Suppressor macrophage treated with lipopolysaccharide for 1 hour (primary cell): ENCODE data around the gene CDYL2.

ENCODE experiments used
- DNase-seq, 3 donors: peaks; one replicate each; pipeline ENCODE4 v3.0.0-alpha.2; 2020 to 2022

CDYL2 gene

DNA sequence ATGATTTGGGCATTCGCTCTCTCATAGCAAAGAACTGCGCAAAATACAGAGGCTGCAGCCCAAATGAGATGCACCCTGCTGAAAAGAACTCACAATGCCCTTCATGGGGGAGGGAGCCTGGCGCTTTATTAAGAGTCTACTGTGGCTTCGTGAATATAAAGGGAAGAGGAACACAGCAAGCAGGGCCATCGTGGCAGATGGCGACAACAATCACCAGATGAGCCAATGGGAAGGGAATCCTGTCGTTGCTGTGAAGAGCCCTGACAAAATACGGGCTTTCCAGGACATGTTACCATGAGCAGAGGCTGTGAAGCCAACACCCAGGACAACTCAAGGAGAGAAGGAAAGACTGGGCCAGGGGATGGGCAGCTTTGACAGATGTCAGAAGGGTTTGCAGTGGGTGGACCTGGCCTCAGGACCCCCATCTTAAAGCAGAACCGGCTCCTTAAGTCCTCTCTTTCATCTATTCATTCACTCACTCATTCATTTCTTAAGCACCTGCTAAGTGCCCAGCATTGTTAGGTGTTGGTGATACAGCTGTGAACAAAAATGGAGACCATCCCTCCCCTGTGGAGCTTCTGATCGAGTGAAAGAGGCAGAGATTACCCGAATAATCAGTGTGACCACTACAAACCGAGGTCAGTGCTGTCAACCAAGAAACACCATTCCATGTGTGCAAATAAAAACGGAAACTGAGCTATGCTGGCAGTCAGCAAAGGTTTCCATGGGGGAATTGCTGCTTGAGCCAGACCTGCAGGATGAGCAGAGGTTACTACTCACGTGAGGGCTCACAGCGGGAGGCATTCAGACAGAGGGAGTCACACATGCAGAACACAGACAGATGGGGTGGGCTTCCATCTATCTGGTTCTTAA is 137.8 kb downstream of the CDYL2 start:
- no peak for DNase-seq

DNA sequence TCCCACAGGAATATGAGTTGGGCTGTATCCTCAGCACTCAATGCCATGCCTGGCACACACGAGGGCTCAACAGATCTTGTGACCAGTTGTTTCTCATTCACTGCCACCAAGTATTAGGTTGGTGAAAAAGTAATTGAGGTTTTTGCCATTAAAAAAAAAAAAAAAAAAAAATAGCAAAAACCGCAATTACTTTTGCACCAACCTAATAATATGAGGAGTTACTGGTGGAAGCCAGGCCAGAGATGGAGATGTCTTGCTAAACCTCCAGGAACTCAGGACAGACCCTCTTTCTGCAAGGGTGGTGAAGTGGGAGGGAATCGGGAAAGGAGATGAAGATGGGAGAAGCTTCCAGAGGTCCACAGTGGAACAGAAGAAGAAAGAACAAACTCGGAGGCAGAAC is 139.0 kb downstream of the CDYL2 start:
- DNase-seq, result no peak

DNA sequence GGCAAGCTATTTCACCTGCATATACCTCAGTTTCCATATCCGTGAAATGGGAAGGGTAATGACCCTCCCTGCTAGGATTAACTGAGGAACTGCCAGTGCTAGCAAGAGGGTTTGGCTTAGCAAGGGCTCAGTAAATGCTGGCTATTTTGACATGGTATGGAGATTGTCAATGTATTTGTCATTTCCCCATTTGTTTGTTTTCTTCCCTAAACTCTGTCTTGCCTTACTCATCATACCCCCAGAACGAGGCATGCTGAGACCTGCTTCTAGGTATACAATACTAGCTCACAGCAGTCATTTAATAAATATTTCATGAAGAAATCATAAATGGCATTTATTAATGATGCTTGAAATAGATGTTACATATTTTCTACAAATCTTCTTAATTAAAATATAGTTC is 139.6 kb downstream of the CDYL2 start:
- DNase-seq, result peak in 1 of 3 donors; percentile 44

DNA sequence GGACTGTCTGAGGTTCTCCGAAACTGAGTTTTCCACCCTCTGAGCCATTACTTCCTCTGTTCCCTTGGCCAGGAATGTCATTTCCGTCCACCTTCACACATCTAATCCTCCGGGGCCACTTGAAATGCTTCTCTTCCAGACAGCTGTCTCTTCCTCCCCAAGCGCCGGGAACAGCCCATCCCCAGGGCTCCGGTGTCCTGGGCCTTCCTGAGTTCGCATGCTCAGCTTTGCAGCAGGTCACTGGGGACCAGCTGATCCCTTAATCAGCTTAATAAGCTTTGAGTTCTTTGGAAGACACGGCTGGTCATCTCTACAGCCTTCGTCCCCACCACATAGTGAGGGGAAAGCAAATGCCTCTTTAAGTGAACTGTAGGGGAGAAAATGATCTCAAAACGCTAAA is 140.2 kb downstream of the CDYL2 start:
- DNase-seq, result no peak

DNA sequence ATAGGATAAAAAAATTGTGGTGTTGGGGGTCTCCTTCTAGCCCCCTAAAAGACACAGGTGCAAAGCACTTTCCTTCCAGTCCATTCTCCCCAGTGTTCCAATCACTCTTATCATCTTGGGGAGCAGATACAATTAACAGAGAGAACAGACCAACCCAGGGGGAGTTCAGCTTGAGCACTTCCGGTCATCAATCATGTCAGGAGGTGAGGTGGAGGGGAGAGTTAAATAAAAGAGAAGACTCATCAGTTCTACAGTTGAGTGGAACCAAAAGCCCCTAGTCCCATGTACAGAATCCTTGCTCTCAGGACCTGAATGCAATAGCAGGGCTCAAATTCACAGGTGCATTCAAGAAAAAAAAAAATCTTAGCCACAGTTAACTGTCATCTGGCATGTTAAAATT is 141.3 kb downstream of the CDYL2 start:
- no peak for DNase-seq

DNA sequence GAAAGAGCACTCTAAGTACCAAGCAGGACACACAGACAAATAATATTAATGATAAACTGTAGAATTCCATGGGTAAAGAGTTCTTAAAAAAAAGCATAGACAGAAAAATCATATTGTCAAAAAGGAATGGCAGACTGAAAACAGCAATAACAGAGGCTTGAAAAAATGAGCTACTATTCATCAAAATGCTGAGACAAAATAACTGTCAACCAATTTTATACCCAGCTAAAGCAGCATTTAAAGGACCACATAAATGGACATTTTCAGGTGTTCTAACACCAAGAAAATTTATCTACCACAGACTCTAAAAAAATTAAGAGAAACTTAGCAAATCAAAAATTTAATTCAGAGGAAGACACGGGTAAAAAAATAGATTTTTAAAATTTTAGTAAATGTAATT is 144.5 kb downstream of the CDYL2 start:
- no peak for DNase-seq

DNA sequence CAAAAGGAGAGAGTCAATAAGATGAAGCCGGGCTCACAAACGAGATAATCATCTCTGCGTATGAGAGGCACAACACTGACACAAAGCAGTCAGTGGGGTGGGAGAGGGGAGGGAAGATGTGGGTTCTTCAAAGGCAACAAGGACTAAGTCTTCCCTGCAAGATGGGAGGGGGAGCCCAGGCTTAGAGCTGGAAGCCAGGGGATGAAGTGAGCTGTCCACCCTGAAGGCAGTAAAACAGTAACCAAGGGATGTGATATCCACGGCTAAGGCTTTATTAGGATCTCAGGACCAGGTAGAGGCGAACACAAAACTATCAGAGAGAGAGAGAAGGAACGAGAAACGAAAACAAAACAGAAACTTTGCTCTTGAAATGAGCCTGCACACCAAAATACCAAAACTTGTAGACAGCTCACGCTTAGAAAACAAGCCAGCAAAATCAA is 147.7 kb downstream of the CDYL2 start:
- DNase-seq, result no peak

DNA sequence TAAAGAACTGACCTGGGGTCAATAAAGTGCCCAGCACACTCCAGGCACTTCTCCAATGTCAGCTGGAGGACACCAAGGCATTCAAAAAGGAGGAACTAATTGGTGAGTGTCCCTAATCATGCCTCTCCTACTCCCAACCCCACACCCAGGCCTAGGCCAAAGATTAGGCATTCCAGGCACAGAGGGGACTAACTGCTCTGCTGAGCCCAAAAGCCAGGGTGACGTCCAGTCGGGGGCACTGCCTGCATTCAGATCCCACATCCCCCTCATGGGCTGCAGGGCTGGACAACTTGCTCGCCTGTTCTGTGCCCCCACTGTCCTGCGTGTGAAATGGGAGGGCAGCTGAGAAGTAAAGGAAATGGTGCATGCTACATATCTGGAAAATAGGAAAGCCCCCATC is 148.2 kb downstream of the CDYL2 start:
- DNase-seq, result no peak

DNA sequence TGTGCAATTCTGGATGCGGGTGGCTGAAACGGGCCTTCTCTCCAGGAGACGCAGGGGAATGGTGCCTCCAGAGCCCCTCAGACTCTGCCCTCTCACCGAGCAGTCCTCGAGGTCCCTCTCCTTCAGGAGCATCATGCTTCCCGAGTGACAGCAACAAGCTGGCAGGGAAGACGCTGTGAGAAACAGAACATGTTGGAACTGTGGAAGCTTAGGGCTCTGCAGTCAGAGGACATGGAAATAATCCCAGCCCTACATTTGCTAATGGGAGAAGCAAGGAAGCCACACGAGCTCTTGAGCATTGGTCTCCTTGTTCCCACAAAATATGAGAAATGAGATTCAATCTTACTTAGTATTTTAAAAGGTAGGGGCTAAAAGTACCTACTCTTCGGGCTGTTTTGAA is 148.6 kb downstream of the CDYL2 start:
- no peak for DNase-seq

DNA sequence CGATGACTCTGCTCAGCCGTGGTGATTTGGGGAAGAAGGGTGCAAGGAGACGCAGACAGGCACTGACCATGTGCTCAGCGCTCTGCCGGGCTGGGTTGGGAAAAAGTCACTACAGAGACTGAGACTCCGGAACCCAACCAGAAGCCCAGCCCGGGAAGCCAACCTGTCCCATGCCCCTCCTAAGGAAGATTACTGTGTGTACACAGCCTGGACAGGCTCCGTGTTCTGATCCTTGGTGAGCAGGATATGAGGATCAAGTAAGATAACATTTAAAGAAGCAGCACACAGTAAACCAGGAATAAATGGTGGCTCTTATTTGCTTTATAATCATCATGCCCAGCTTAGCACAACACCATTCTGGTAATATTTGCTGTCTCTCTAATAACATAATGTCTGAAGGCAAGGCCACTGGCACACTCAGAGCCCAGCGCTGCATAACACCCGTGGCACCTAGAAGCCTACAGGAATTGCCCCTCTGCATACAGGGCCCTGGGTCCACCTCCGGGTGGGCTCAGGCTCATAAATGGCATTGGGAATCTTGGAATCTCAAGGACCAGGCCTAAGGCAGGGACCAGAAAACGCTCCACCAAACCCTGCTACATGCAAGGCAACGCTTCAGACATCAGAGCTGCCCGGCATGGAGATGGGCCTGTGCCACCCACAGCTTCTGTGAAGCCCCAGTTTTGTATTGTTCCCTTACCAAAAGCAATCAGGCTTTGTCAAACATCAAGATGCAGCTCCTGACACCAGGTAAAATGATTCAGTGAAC is 150.1 kb downstream of the CDYL2 start:
- no peak for DNase-seq

DNA sequence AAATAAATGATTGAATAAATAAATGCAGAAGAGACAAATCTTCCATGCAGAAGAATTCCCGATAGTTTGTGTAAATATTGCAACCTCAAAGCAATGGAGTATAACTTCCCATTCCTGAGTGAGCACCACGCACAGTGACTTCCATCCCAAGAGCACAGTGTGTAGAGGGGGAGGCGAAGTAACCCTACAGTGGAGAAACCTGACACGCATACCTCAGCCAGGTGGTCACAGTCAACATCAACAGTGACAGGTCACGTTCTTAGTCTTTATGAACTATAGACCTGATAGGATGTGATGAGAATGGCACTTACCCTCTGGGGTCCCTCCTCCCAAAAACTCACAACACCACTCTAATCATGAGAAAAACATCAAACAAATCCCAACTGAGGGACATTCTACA is 152.0 kb downstream of the CDYL2 start:
- no peak for DNase-seq

DNA sequence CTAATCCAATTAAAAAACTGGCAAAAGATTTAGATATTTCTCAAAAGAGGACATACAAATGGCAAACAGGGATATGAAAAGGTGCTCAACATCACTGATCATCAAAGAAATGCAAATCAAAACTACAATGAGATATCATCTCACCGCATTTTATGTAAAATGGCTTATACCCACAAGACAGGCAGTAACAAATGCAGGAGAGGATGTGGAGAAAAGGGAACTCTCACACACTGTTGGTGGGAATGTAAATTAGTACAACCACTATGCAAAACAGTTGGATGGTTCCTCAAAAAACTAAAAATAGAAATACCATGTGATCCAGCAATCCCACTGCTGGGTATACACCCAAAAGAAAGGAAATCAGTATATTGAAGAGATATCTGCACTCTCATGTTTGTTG is 154.1 kb downstream of the CDYL2 start:
- peak; percentile 50 to 78 (median 69) for DNase-seq

DNA sequence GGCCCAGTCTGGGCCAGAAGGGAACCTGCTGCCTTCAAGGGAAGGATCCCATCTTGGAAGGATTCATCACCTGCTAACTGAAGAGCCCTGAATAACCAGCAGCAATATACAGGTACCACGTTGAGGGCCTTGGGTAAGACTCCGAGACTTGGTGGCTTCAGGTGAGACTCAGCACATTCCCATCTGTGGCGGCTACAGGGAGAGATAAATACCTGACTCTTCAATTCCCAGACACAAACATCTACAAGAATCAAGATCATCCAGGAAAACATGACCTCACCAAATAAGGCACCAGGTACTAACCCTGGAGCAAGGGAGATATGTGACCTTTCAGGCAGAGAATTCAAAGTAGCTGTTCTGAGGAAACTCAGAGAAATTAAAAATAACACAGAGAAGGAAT is 164.1 kb downstream of the CDYL2 start:
- DNase-seq, result no peak

DNA sequence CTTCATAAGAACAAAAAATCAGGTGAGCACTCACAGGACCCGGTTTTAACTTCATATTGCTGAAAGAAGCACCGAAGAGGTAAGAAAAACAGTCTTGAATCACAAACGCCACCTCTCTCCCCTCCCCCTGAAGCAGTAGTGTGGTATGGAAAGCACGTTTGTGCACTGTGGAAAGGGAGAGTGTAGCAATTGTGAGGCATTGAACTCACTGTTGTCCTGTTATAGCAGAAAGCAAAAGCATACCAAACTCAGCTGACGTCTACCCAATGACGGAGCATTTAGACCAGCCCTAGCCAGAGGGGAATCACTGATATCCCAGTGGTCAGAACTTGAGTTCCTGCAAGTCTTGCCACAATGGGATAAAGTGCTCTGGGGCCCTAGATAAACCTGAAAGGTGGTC is 164.8 kb downstream of the CDYL2 start:
- DNase-seq, result no peak

DNA sequence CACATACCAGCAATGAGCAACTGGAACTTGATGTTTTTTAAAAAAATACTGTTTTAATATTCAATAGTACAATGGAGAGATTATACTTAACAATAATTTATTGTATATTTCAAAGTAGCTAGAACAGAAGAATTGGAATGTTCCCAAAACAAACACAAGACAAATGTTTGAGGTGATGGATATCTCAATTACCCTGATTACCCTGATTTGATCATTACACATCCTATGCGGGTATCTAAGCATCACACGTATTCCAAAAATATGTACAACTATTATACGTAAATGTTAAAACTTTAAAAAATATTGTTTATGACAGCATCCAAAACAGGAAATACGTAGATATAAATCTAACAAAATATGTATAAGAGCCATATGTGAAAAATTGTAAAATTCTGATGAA is 166.8 kb downstream of the CDYL2 start:
- DNase-seq, result no peak

DNA sequence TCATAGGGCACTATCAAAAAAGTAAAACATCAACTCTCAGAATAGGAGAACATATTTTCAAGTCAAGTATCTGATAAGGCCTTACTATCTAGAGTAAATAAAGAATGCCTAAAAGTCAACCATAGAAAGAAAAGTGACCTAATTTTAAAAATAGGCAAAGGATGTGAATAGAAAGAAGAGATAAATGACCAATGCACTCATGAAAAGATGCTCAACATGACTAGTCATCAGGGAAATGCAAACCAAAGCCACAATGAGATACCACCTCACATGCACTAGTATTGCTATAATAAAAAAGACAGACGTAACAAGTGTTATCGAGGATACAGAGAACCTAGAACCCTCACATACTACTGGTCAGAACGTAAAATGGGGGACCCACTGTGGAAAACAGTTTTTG is 172.8 kb downstream of the CDYL2 start:
- no peak for DNase-seq

DNA sequence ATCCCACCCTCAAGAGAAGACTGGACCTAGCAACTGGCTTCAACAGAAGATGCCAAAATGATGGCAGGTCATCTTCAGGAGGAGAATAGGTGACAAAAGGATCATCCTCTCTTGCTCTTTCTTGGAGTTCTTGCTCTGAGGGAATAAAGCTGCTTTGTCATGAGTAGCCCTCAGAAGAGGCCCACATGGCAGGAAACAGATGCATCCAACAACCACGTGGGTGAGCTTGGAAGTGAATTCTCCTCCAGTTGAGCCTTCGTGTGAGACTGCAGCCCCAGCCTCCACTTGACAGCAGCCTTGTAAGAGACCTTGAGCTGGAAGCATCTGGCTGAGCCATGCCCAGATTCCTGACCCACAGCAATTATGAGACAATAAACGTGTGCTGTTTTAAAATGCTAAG is 176.1 kb downstream of the CDYL2 start:
- DNase-seq, result no peak

DNA sequence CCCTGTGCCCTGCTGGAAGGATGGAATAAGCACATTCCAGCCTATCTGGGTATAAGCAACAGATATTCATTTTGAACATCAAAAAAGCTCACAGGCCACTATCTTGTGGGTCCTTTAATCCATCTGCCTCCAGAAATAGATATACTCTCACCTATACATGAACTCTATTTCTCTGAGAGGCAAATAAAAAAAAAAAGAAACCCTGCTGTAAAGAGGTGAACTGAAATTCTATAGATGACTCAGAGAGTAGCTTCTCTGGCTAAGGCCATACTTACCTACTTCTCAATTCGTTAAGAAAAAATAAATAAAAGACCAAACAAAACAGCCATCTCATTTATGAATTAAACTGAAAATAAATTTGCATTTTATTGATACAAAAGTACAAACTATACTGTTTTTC is 177.3 kb downstream of the CDYL2 start:
- no peak for DNase-seq

DNA sequence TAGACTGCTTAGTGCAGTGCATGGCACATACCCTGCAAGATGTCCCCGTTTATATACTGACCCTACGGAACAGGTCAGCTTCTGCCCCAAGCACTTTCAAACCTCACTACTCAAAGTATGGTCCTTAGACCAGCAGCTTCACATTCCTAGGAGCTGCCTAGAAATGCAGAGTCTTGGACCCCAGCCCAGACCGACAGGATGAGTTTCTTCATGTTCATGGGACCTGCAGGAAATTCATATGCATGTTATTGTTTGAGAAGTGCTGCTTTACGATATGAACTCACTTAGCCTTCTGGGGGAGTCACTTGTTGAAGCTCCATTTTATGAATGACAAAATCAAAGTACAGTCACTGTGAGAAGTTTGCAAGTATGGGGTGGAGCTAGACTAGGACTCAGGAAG is 181.0 kb downstream of the CDYL2 start:
- DNase-seq, result no peak

DNA sequence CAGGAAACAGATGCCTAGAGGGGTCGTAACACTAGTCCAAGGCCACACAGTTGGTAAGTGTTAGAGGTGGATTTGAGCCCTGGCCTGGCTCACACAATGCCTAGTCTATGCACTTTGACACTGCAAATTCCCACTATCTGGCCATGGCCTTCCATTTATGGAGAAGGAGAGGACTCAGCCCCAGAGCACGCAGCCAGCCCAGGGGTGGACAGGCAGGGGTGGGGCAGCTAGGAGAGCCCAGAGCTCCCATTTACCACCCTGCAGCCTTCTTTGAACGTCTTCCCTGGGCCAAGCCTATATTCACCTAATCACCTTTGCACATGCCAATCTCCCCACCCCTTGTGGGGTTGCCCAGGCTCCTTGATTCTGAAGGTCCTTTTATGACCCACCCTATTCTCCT is 182.4 kb downstream of the CDYL2 start:
- no peak for DNase-seq

DNA sequence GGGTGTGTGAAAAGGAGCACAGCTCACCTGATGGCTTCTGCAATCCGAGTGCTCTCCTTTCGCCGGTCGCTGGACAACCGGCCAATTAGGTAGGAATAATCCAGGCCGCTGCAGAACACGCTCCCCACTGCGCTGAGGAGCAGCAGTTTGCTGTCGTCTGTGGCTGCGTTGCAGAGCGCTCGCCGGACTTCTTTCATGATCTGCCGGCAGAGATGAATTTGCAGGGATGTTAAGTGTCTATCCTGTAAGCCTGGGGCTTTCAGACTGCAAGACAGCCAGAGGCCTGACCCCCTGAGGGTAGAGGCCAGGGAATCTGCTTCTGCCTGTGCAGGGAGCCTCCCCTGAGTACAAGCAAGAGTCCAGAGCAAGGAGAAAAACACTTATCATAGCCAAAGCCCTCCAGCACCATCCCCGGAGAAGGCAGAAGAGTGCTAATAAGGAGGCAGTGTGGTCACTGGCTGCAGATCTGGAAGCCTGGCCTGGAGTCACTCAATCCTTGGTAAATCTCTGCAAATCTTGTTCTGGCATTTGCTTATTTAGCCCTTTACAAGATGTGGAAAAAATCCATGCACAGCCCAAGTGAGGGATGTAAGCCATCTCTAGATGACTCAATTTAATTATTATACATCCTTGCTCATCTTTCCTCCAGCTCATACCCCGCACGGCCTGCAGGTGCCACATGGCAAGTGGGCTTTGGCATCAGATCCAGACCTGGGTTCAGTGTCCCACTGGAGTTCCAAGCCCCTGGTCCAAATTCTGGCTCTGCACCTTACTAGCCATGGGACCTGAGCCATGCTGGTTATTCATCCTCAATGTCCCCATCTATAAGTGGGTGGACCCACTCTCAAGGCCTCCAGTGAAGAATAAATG is 183.4 kb downstream of the CDYL2 start:
- DNase-seq, result no peak

DNA sequence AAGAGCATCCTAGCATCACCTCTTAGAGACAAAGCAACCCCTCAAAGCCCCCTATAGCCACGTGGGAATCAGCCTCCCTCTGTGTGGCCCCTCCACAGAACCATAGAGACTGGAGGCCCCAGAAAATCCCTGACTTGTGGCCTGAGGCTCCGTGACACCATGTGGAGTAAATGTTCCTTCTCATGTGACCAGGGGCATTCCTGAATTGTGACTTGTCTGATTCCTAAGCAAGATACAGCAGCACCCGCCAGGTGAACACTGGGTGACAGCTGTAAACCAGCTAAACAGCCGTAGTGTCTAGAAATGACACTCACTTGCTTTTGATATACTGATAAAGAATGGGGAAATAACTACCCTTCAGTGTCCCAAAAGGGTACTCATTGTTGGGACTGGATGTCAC is 184.6 kb downstream of the CDYL2 start:
- DNase-seq, result no peak
